HL-60 (cell line): ENCODE results near the gene DPYSL4.

ENCODE experiments used
- DNase-seq, 2 experiments: peaks; one replicate each; pipeline ENCODE4 v3.0.0-alpha.2; 2010 to 2020; ENCODE audit warnings: low read depth in 1 of 2, low spot score in 1 of 2
- H3K27ac ChIP-seq: fragments of 250-450 bp; sonication (Bioruptor Pico); replicated peaks from 2 replicates; pipeline ENCODE4 v1.5.1; 2020; ENCODE audit warnings: mild to moderate bottlenecking, moderate library complexity
- H3K27me3 ChIP-seq: fragments of 250-450 bp; sonication (Bioruptor Pico); 2 replicates; pipeline ENCODE4 v1.5.1; 2021; ENCODE audit warnings: mild to moderate bottlenecking, moderate library complexity; ENCODE audit not compliant: insufficient read depth, poor library complexity, severe bottlenecking
- H3K4me3 ChIP-seq: replicated peaks from 2 replicates; pipeline ENCODE4 v1.5.1; 2011; ENCODE audit warnings: mild to moderate bottlenecking, control low read depth, low read length; ENCODE audit not compliant: insufficient read depth
- GABPA ChIP-seq: IDR thresholded peaks from 2 replicates; pipeline ENCODE4 v1.6.1; 2012; ENCODE audit warnings: low read depth
- POLR2AphosphoS5 ChIP-seq: IDR thresholded peaks from 2 replicates; pipeline ENCODE4 v1.6.1; 2012; ENCODE audit warnings: low read depth
- SPI1 ChIP-seq: IDR thresholded peaks from 2 replicates; pipeline ENCODE4 v1.6.1; 2012; ENCODE audit warnings: low read depth, mild to moderate bottlenecking, borderline replicate concordance
- TF ChIP-seq, protein P1 (sequence below): IDR thresholded peaks from one replicate; pipeline ENCODE4 v1.5.1; 2011; ENCODE audit warnings: low read length, control low read depth, inconsistent platforms; ENCODE audit not compliant: insufficient read depth
- TF ChIP-seq, protein P2 (sequence below): IDR thresholded peaks from 2 replicates; pipeline ENCODE4 v1.6.1; 2012; ENCODE audit warnings: low read depth; ENCODE audit not compliant: insufficient replicate concordance

The DPYSL4 gene

DNA sequence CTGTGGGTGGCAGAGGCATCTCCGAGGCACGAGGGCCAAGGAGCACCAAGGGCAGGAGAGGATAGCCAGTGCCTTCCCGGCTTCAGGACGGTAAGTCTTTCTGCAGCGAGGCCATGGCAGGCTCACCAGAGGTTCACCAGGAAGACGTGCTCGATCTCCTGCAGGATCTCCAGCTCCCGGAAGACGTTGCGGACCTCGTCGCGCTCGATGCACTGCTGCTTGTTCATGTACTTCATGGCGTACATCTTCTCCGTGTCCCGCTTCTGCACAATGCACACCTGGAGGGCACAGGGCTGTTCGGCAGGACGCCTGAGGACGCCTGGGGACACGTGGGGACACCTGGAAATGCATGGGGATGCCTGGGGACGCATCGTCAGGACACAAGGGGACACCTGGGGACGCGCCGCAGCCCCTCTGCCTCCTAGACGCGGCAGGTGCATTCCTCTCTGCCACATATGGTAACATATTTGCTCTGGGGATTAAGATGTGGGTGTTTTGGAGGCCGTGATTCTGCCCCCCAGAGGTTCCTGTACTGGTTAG is 41.2 kb downstream of the DPYSL4 start:
- TF ChIP-seq SPI1, result no peak
- TF ChIP-seq, protein P1, sequence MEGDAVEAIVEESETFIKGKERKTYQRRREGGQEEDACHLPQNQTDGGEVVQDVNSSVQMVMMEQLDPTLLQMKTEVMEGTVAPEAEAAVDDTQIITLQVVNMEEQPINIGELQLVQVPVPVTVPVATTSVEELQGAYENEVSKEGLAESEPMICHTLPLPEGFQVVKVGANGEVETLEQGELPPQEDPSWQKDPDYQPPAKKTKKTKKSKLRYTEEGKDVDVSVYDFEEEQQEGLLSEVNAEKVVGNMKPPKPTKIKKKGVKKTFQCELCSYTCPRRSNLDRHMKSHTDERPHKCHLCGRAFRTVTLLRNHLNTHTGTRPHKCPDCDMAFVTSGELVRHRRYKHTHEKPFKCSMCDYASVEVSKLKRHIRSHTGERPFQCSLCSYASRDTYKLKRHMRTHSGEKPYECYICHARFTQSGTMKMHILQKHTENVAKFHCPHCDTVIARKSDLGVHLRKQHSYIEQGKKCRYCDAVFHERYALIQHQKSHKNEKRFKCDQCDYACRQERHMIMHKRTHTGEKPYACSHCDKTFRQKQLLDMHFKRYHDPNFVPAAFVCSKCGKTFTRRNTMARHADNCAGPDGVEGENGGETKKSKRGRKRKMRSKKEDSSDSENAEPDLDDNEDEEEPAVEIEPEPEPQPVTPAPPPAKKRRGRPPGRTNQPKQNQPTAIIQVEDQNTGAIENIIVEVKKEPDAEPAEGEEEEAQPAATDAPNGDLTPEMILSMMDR, result no peak
- no peak for TF ChIP-seq POLR2AphosphoS5
- TF ChIP-seq, protein P2, sequence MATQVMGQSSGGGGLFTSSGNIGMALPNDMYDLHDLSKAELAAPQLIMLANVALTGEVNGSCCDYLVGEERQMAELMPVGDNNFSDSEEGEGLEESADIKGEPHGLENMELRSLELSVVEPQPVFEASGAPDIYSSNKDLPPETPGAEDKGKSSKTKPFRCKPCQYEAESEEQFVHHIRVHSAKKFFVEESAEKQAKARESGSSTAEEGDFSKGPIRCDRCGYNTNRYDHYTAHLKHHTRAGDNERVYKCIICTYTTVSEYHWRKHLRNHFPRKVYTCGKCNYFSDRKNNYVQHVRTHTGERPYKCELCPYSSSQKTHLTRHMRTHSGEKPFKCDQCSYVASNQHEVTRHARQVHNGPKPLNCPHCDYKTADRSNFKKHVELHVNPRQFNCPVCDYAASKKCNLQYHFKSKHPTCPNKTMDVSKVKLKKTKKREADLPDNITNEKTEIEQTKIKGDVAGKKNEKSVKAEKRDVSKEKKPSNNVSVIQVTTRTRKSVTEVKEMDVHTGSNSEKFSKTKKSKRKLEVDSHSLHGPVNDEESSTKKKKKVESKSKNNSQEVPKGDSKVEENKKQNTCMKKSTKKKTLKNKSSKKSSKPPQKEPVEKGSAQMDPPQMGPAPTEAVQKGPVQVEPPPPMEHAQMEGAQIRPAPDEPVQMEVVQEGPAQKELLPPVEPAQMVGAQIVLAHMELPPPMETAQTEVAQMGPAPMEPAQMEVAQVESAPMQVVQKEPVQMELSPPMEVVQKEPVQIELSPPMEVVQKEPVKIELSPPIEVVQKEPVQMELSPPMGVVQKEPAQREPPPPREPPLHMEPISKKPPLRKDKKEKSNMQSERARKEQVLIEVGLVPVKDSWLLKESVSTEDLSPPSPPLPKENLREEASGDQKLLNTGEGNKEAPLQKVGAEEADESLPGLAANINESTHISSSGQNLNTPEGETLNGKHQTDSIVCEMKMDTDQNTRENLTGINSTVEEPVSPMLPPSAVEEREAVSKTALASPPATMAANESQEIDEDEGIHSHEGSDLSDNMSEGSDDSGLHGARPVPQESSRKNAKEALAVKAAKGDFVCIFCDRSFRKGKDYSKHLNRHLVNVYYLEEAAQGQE, result no peak
- TF ChIP-seq GABPA, result no peak
- peaks cover 3% of the 10 kb centered on the region for H3K27me3 ChIP-seq
- H3K27ac ChIP-seq, result no peak overlapping the region
- DNase-seq, result no peak
- H3K4me3 ChIP-seq, result no peak overlapping the region

DNA sequence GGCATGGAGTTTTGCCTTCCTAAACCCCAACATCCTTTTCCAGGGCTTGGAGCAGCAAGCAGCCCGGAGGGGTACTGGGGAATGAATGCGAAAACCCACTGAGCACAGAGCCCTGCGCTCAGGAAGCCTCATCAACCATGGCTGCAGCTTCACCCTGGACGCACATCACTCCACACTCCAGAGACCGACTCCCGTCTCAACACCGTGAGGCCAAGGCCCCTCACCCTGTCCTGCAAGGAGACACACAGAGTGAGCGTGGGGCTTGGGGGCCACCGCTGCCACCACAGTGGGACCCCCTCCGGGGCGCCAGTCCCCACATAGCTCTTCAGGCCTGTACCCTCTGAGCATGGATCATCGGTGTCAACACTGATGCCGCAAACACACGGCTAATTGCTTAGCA is 41.9 kb downstream of the DPYSL4 start:
- H3K27me3 ChIP-seq, result peaks cover 3% of the 10 kb centered on the region
- H3K27ac ChIP-seq, result no peak overlapping the region
- TF ChIP-seq SPI1, result no peak
- TF ChIP-seq, protein P2, result no peak
- no peak for TF ChIP-seq POLR2AphosphoS5
- TF ChIP-seq GABPA, result no peak
- TF ChIP-seq, protein P1, result no peak
- DNase-seq, result no peak
- no peak overlapping the region for H3K4me3 ChIP-seq

DNA sequence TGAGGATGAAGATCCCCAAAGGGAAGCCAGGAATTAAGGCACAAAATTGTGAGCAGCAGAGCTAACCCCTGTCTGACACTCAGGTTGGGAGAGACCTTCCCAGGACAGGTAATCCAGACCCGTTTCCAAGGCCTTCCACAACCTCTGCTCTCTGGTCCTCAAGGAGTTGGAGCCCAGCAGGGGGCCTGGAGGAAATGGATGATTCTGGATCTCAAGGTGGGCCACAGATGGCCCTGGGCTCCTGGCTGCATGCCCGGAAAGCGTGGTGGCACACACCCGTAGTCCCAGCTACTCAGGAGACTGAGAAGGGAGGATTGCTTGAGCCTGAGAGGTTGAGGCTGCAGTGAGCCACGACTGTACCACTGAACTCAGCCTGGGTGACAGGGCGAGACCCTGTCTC is 42.3 kb downstream of the DPYSL4 start:
- peaks cover 3% of the 10 kb centered on the region for H3K27me3 ChIP-seq
- no peak for DNase-seq
- TF ChIP-seq, protein P2, result no peak
- TF ChIP-seq POLR2AphosphoS5 (no peak), SPI1 (no peak), GABPA (no peak)
- TF ChIP-seq, protein P1, result no peak
- no peak overlapping the region for H3K4me3 ChIP-seq
- H3K27ac ChIP-seq, result no peak overlapping the region
